Activated naive CD4-positive, alpha-beta T cell treated with anti-CD3 and anti-CD28 coated beads, Interleukin-2, amount 50 U/mL, for 24 hours (primary cell): ENCODE data around the gene ZNF333.
A peak's percentile ranks its signal among the peaks of the same experiment; 100 is the strongest.

Source experiments
- H3K27ac Mint-ChIP-seq: one replicate; pipeline ENCODE4 v1.8.0; 2021; ENCODE audit warnings: mild to moderate bottlenecking, mixed read lengths
- H3K27me3 Mint-ChIP-seq: one replicate; pipeline ENCODE4 v1.8.0; 2021; ENCODE audit warnings: mixed read lengths
- H3K36me3 Mint-ChIP-seq: one replicate; pipeline ENCODE4 v1.8.0; 2021; ENCODE audit warnings: mixed read lengths
- H3K4me1 Mint-ChIP-seq: one replicate; pipeline ENCODE4 v1.8.0; 2021; ENCODE audit warnings: mixed read lengths
- H3K4me3 Mint-ChIP-seq: one replicate; pipeline ENCODE4 v1.8.0; 2021; ENCODE audit warnings: mild to moderate bottlenecking, mixed read lengths
- H3K9me3 Mint-ChIP-seq: one replicate; pipeline ENCODE4 v1.8.0; 2021; ENCODE audit warnings: mixed read lengths

Gene ZNF333

DNA sequence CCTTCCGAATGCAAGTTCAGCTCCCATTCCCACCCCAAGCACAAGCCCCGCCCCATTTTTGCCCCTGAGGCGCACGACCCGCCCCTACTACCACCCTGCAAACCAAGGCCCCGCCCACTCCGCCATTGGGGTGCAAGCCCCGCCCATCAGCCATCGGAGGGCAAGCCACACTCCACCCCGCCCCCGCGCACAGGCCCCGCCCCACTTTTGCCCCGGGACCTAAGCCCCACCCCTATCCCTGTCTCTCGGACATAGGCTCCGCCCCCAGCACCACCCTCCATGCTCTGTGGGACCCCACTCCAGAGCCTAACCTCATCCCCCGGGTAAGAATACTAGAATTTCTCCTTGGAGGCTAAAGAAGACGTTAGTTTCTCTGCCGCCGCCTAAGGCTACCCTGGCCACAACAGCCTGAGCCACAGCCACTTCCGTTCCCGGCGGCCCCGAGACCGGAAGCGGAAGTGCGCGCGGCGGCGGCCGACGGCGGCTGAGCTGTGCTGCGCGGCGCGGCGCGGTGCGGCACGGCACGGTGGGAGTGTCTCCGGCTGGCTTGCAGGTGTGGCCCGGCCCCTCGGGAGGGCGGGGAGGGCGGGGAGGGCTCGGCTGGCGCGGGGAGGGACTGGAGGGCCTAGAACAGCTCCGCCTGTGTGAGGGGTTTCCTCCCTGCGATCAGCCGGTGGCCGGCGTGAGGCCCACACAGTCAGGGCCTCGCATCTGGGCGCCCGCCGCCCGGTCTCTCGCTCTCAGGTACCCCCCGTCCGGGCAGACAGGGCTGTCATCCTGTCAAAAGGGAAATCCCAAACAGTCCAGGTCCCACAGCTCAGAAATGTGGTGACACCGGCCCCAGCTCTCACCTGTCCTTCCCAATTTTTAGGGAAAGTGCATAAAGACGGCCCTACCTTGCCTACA is at the start of gene ZNF333:
ZNF333 (plus strand) TSS at position 451 of the 906 bp plus-strand sequence. CDS start 3,444 bp downstream, outside the sequence.
- Mint-ChIP-seq H3K4me1 (peaks cover 20% of the 10 kb centered on the region), H3K36me3 (peaks cover 3% of the 10 kb centered on the region), H3K27me3 (no peaks in the 10 kb centered on the region), H3K4me3 (peak within 1 kb of the TSS; percentile 97), H3K9me3 (no peaks in the 10 kb centered on the region), H3K27ac (peak within 1 kb of the TSS; percentile 99)

DNA sequence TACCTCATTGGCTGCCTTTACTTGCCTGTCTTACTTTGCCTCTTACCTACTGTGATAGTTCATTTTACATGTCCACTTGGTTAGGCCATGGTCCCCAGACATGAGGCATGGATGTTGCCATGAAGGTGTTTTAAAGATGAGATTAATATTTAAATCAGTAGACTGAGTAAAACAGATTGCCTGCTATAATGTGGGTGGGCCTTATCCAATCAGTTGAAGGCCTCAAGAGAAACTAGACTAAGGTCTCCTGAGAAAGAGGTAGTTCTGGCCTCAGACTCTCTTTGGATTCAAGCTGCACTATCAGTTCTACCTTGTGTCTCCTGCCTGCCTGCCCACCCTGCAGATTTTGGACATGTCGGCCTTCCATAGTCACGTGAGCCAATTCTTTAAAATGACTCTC is 41.3 kb upstream of the ZNF333 start:
- H3K9me3 Mint-ChIP-seq: no peaks in the 10 kb centered on the region
- no peaks in the 10 kb centered on the region for H3K4me1 Mint-ChIP-seq
- H3K27ac Mint-ChIP-seq: no peak overlapping the region
- peaks cover under 1% of the 10 kb centered on the region for H3K36me3 Mint-ChIP-seq
- H3K27me3 Mint-ChIP-seq: peaks cover 14% of the 10 kb centered on the region
- no peak overlapping the region for H3K4me3 Mint-ChIP-seq

DNA sequence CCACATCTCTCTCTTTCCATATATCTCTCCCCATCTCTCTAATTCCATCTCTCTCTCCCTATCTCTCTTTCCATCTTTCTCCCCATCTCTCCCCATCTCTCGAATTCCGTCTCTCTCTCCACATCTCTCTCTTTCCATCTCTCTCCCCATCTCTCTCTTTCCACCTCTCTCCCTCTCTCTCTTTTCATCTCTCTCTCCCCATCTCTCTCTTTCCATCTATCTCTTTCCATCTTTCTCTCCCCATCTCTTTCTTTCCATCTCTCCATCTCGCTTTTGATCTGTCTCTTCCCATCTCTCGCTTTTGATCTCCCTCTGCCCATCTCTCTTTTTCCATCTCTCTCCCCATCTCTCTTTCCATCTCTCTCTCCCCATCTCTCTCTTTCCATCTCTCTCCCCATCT is 40.8 kb upstream of the ZNF333 start:
- H3K9me3 Mint-ChIP-seq: no peaks in the 10 kb centered on the region
- peaks cover 15% of the 10 kb centered on the region for H3K27me3 Mint-ChIP-seq
- H3K4me1 Mint-ChIP-seq: no peaks in the 10 kb centered on the region
- no peaks in the 10 kb centered on the region for H3K36me3 Mint-ChIP-seq
- H3K27ac Mint-ChIP-seq: no peak overlapping the region
- no peak overlapping the region for H3K4me3 Mint-ChIP-seq

- H3K4me1 Mint-ChIP-seq: no peaks in the 10 kb centered on the region
- no peak overlapping the region for H3K4me3 Mint-ChIP-seq
- H3K9me3 Mint-ChIP-seq: no peaks in the 10 kb centered on the region
- H3K27me3 Mint-ChIP-seq: peaks cover 15% of the 10 kb centered on the region
- H3K27ac Mint-ChIP-seq: no peak overlapping the region
- H3K36me3 Mint-ChIP-seq: no peaks in the 10 kb centered on the region
Measured at GRCh38 chr19:14650161-14650560, 39.7 kb upstream of the ZNF333 start.

GRCh38 chr19:14654786-14655560 is 34.9 kb upstream of the ZNF333 start:
- no peak overlapping the region for H3K4me3 Mint-ChIP-seq
- peaks cover 13% of the 10 kb centered on the region for H3K27me3 Mint-ChIP-seq
- H3K9me3 Mint-ChIP-seq: no peaks in the 10 kb centered on the region
- H3K4me1 Mint-ChIP-seq: no peaks in the 10 kb centered on the region
- no peaks in the 10 kb centered on the region for H3K36me3 Mint-ChIP-seq
- no peak overlapping the region for H3K27ac Mint-ChIP-seq

DNA sequence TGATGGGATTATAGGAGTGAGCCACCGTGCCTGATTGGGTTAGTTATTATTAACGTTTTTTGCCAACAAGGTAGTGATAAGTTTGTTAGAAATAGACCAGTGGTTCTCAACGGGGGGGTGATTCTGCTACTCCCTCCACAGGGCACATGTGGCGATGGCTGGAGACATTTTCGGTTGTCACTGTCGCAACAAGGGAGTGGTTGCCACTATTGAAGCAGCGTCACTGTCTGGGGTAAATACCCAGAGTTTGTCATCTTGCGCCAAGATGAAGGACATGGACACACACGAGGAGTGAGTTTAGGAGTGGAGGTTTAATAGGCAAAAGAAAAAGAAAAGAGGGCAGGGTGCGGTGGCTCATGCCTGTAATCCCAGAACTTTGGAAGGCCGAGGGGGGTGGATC is 34.1 kb upstream of the ZNF333 start:
- Mint-ChIP-seq H3K27ac (no peak overlapping the region), H3K27me3 (peaks cover 11% of the 10 kb centered on the region), H3K4me3 (no peak overlapping the region), H3K9me3 (no peaks in the 10 kb centered on the region), H3K4me1 (no peaks in the 10 kb centered on the region), H3K36me3 (no peaks in the 10 kb centered on the region)

DNA sequence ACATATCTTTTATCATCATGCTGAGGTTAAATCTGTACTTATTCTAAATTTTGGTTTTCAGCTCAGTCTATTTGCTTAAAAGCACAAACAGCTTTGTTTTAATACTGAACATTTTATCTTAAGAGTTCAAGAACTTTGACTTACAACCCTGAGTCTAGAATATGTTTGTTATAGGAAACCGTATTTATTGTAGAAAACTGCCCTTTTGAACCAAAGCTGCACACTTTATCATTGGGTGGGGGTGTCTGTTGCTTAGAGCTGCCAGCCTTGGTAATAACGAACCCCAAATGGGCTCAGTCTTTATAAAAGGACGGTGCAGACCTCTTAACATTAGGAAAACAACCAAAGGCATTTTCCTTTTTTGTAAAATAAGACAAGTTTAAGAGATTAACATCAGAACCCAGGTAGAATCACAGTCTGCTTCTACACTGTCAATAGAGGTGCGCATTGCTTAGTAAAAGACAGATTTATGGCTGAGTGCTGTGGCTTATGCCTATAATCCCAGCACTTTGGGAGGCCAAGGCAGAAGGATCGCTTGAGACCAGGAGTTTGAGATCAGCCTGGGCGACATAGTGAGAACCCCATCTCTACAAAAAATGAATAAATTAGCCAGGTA is 29.9 kb upstream of the ZNF333 start:
- Mint-ChIP-seq H3K27ac (no peak overlapping the region), H3K4me1 (no peaks in the 10 kb centered on the region), H3K4me3 (no peak overlapping the region), H3K27me3 (peaks cover 11% of the 10 kb centered on the region), H3K9me3 (no peaks in the 10 kb centered on the region), H3K36me3 (no peaks in the 10 kb centered on the region)

- H3K4me3 Mint-ChIP-seq: no peak overlapping the region
- no peaks in the 10 kb centered on the region for H3K4me1 Mint-ChIP-seq
- no peaks in the 10 kb centered on the region for H3K36me3 Mint-ChIP-seq
- H3K27ac Mint-ChIP-seq: no peak overlapping the region
- no peaks in the 10 kb centered on the region for H3K9me3 Mint-ChIP-seq
- H3K27me3 Mint-ChIP-seq: peaks cover 8% of the 10 kb centered on the region
Measured at GRCh38 chr19:14661372-14661924, 28.4 kb upstream of the ZNF333 start.

- Mint-ChIP-seq H3K36me3 (no peaks in the 10 kb centered on the region), H3K27ac (no peak overlapping the region), H3K9me3 (no peaks in the 10 kb centered on the region), H3K27me3 (peaks cover 23% of the 10 kb centered on the region), H3K4me1 (no peaks in the 10 kb centered on the region), H3K4me3 (no peak overlapping the region)
Measured at GRCh38 chr19:14669940-14670339, 19.9 kb upstream of the ZNF333 start.

- Mint-ChIP-seq H3K36me3 (no peaks in the 10 kb centered on the region), H3K9me3 (no peaks in the 10 kb centered on the region), H3K4me3 (no peak overlapping the region), H3K27me3 (peaks cover 24% of the 10 kb centered on the region), H3K4me1 (no peaks in the 10 kb centered on the region), H3K27ac (no peak overlapping the region)
Measured at GRCh38 chr19:14670408-14670807, 19.4 kb upstream of the ZNF333 start.

DNA sequence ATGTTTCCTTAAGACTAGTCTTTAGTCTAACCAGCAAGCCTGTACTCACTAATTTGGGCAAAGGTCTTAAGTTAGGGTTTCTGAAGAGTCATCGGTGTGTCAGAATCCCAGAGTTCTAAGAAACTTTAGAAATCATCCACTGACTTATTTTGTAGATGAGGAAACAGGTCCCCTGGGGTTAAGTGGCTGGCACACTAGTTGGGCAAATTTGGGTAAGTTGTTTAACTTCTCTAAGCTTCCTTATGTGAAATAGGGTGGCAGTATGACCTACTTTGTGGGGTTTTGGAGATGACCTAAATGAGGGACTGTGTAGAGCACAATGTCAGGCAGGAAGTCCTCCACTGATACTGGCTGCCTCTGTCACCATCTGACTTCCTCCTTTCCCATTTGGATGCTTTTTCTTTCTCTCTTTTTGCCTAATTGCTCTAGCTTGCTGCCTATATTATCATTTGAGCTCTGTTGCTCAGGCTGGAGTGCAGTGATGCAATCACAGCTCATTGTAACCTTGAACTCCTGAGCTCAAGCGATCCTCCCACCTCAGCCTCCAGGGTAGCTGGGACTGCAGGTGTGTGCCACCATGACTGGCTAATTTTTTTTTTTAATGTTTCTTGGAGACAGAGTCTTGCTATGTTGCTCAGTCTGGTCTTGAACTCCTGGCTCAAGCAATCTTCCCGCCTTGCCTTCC is 17.5 kb upstream of the ZNF333 start:
- H3K4me1 Mint-ChIP-seq: no peaks in the 10 kb centered on the region

DNA sequence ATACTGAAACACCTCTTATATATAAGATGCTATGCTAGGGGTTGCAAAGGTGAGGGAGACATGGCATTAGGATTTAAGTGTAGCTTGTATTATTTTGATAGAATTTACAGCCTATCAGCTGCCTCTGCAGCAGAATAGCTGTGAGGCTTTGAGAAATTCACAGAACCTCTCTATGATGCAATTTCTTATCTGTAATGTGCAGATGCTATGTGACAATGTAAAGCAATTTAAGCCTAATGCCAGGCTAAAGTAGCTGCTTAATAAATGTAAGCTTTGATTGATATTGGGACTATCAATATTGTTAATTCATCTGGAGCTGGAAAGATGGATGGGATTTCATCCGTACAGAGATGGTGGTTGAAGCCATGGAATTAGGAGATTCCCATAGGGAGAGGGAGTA is 16.8 kb upstream of the ZNF333 start:
- Mint-ChIP-seq H3K36me3 (no peaks in the 10 kb centered on the region), H3K4me1 (no peaks in the 10 kb centered on the region), H3K27ac (no peak overlapping the region), H3K4me3 (no peak overlapping the region), H3K9me3 (no peaks in the 10 kb centered on the region), H3K27me3 (peaks cover 20% of the 10 kb centered on the region)

More for the DNA sequence above, 17.5 kb upstream of the ZNF333 start:
- H3K27ac Mint-ChIP-seq: no peak overlapping the region
- H3K27me3 Mint-ChIP-seq: peaks cover 20% of the 10 kb centered on the region
- no peaks in the 10 kb centered on the region for H3K9me3 Mint-ChIP-seq
- H3K36me3 Mint-ChIP-seq: no peaks in the 10 kb centered on the region
- H3K4me3 Mint-ChIP-seq: no peak overlapping the region

- Mint-ChIP-seq H3K27me3 (peaks cover 17% of the 10 kb centered on the region), H3K9me3 (no peaks in the 10 kb centered on the region), H3K4me1 (no peaks in the 10 kb centered on the region), H3K4me3 (no peak within 1 kb of the TSS), H3K27ac (no peak within 1 kb of the TSS), H3K36me3 (no peaks in the 10 kb centered on the region)
Measured at GRCh38 chr19:14674764-14675163, 15.1 kb upstream of the ZNF333 start, which contains the start of gene ADGRE3. TSS of gene ADGRE3 (minus strand) at chr19:14674844. CDS start at chr19:14674770, 74 bp downstream.

DNA sequence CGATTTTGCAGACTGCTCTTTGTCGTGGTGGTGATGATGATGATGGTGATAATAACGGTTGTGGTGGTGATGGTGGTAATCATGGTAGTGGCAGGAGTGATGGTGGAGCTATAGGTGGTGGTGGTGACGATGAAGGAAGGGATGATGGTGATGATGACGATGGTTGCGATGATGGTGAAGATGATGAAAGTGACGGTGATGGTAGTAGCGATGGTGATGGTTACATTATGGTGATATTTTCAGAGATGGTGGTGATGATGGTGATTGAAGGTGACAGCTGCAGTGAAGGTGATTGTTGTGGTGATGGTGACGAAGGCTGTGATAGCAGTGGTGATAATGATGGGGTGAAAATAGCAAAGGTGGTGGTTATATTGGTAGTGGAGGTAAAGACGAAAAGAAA is 13.1 kb upstream of the ZNF333 start:
- no peaks in the 10 kb centered on the region for H3K4me1 Mint-ChIP-seq
- no peak overlapping the region for H3K4me3 Mint-ChIP-seq
- no peaks in the 10 kb centered on the region for H3K36me3 Mint-ChIP-seq
- no peaks in the 10 kb centered on the region for H3K9me3 Mint-ChIP-seq
- no peak overlapping the region for H3K27ac Mint-ChIP-seq
- peaks cover 9% of the 10 kb centered on the region for H3K27me3 Mint-ChIP-seq

DNA sequence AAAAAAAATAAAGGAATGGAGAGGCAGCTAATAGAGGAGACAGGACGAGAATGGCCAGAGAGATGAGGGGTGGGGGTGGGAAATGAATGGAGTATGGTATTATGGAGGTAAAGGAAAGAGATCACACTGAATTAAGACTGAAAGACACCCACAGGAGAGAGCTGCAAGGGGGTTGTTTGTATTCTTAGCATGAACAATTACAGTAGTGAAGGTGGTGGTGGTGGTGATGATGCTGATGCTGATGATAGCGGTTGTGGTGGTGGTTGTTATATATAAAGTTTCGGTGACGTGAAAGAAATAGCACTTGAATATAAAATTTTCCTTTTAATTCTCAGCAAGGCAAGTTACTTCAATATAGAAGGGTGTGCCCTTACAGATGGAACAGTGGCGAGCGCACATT is 12.4 kb upstream of the ZNF333 start:
- no peak overlapping the region for H3K27ac Mint-ChIP-seq
- no peaks in the 10 kb centered on the region for H3K36me3 Mint-ChIP-seq
- no peaks in the 10 kb centered on the region for H3K9me3 Mint-ChIP-seq
- H3K4me1 Mint-ChIP-seq: no peaks in the 10 kb centered on the region
- peaks cover 9% of the 10 kb centered on the region for H3K27me3 Mint-ChIP-seq
- H3K4me3 Mint-ChIP-seq: no peak overlapping the region
